Aortic smooth muscle cell (primary cell): ENCODE measurements around the gene ZNF662. TPM values are rescaled to one million over a fixed set of nuclear protein-coding genes. Genes with fewer than 3 reads are reported as not detected.

Source experiments
- total RNA-seq: library from RNA; depleted of rRNA; stranded (reverse); fragments of >200 nt; gene quantifications from 2 replicates; pipeline ENCODE4 v1.2.3, GENCODE V29; 2014

Gene ZNF662
- 1.7 and 2.1 TPM in 2 replicates for total RNA-seq

GRCh38 chr3:42906070-42906847 lies at the start of gene ZNF662:
Gene ZNF662 (plus strand): TSS chr3:42906142. CDS start chr3:42908115, 1,973 bp downstream.

GRCh38 chr3:42875325-42876151 lies 30.4 kb upstream of the ZNF662 start, which contains the start of gene CYP8B1:
Gene CYP8B1 (minus strand): TSS chr3:42875879. CDS start chr3:42875816, 63 bp downstream.

Other genes starting within 250 kb of the ZNF662 start
- not detected in 2 replicates for gene KLHL40, start 220.6 kb upstream of the ZNF662 start, total RNA-seq
- not detected in 2 replicates for gene HHATL, start 203.3 kb upstream of the ZNF662 start, total RNA-seq
- gene CCDC13, start 132.9 kb upstream of the ZNF662 start, total RNA-seq: 0.50 and 1.1 TPM in 2 replicates
- gene HIGD1A, start 101.7 kb upstream of the ZNF662 start, total RNA-seq: 169 and 198 TPM in 2 replicates
- 0.06 and 0.26 TPM in 2 replicates for gene ACKR2, start 96.7 kb upstream of the ZNF662 start, total RNA-seq
- gene CYP8B1, start 30.3 kb upstream of the ZNF662 start, total RNA-seq: not detected in 2 replicates
- 0.62 and 0.92 TPM in 2 replicates for gene GASK1A, start 73.2 kb downstream of the ZNF662 start, total RNA-seq
- 7.7 and 8.7 TPM in 2 replicates for gene POMGNT2, start 199.9 kb downstream of the ZNF662 start, total RNA-seq